ENCODE results near the gene CDK19.
"Not testable (repeated sequence)": the region's sequence is repeated elsewhere in the genome, so short reads cannot be mapped to it uniquely, and the experiment has no call there.

Gene CDK19

DNA sequence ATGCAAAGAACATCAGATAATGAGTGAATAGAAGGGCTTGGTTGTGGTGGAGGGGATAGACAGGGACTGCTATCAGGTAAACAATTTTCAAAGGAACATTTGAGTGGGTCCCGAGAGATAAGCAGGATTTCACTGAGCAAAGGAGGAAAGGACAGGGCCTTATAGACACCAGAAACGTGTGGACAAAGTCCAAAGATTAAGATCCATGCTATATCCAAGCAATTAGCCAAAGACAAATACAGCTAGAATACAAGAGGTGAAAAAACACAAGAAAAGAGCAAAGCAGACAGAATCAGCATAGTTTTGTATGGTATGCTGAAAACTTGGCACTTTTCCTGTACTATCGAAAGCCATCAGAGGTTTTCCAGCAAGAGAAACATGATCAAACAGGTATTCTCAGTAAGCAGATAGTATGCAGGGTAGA is 59.8 kb downstream of the CDK19 start:
- H3K36me3 Mint-ChIP-seq: peaks cover 6% of the 10 kb centered on the region
- H3K4me1 Mint-ChIP-seq: peaks cover 28% of the 10 kb centered on the region
- H3K27ac Mint-ChIP-seq: no peak overlapping the region
- ATAC-seq: no peak
- no peak overlapping the region for H3K4me3 Mint-ChIP-seq
- H3K27me3 Mint-ChIP-seq: no peaks in the 10 kb centered on the region
- no peaks in the 10 kb centered on the region for H3K9me3 Mint-ChIP-seq

DNA sequence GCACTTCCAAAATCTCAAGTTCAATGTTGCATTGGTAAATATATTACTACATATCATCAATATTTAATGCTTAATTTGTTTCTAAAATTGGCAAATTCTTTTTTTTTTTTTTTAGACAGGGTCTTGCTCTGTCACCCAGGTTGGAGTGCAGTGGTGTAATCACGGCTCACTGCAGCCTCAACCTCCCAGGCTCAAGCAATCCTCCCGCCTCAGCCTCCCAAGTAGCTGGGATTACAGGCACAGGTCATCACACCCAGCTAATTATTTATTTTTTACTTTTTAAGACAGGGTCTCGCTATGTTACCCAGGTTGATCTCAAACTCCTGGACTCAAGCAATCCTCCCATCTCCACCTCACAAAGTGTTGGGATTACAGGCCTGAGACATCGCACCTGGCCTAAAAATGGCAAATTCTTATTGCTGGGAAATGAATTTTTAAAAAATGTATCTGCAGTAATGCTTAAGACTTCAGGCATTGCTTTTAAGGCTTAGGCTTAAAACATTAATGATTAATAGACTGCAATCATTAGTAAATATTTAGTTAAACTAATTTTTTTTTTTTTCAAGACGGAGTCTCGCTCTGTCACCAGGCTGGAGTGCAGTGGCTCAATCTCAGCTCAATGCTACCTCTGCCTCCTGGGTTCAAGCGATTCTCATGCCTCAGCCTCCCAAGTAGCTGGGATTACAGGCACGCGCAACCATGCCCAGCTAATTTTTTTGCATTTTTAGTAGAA is 61.2 kb downstream of the CDK19 start:
- H3K27me3 Mint-ChIP-seq, H3K27ac Mint-ChIP-seq, ATAC-seq, H3K4me3 Mint-ChIP-seq, H3K9me3 Mint-ChIP-seq, H3K36me3 Mint-ChIP-seq: not testable (repeated sequence)
- H3K4me1 Mint-ChIP-seq: peaks cover 33% of the 10 kb centered on the region

DNA sequence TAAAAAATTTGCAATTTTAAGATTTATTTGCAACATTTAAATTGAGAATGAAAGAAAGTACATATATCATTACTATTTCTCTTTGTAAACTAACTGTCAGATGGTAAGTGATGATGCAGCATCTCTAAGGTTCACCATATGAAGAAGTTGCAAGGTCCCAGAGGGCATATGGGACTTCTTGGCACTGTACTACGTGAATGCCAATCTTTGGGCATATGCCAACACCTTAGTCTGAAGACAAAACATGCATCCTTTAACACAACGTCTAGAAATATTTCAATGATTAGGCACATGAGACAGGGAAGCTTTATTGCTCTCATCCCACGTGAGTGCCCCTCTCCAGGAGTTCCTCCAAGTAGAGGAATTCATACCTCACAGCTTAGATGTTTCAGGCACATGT is 66.8 kb downstream of the CDK19 start:
- H3K9me3 Mint-ChIP-seq: no peaks in the 10 kb centered on the region

DNA sequence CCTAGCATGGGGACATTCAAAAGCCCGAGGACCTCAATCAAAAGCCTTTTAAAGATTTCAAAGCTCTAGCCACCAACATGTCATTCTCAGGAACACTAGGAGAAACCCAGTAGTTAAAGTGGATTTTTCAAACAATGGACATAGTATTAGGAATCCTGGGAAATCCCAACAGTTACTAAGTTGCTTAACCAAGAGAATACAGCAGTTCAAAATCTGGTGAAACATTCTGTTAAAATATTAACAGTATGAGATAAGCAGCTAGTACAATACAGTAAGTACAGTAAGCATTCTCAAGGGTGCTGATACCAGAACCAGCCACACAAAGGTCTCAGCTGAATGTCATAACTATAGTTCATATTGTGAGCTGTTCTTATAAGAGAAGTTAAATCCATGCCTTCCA is 68.6 kb downstream of the CDK19 start:
- H3K4me3 Mint-ChIP-seq: no peak overlapping the region
- H3K27ac Mint-ChIP-seq: no peak overlapping the region
- H3K4me1 Mint-ChIP-seq: peaks cover 16% of the 10 kb centered on the region
- peaks cover 29% of the 10 kb centered on the region for H3K36me3 Mint-ChIP-seq
- no peak for ATAC-seq
- peaks cover 6% of the 10 kb centered on the region for H3K9me3 Mint-ChIP-seq
- no peaks in the 10 kb centered on the region for H3K27me3 Mint-ChIP-seq

More for the DNA sequence above, 66.8 kb downstream of the CDK19 start:
- ATAC-seq: no peak
- H3K4me3 Mint-ChIP-seq: no peak overlapping the region
- H3K27me3 Mint-ChIP-seq: no peaks in the 10 kb centered on the region
- H3K27ac Mint-ChIP-seq: no peak overlapping the region
- H3K36me3 Mint-ChIP-seq: peaks cover 11% of the 10 kb centered on the region
- H3K4me1 Mint-ChIP-seq: peaks cover 19% of the 10 kb centered on the region

- H3K27ac Mint-ChIP-seq: no peak overlapping the region
- peaks cover 44% of the 10 kb centered on the region for H3K36me3 Mint-ChIP-seq
- H3K9me3 Mint-ChIP-seq: peaks cover 16% of the 10 kb centered on the region
- ATAC-seq: no peak
- no peak overlapping the region for H3K4me3 Mint-ChIP-seq
- no peaks in the 10 kb centered on the region for H3K27me3 Mint-ChIP-seq
- peaks cover under 1% of the 10 kb centered on the region for H3K4me1 Mint-ChIP-seq
These were observed 70.3 kb downstream of the CDK19 start for GRCh38 chr6:110744991-110745390.

GRCh38 chr6:110742552-110742951 is 72.7 kb downstream of the CDK19 start:
- H3K27ac Mint-ChIP-seq, H3K4me3 Mint-ChIP-seq, H3K27me3 Mint-ChIP-seq, H3K4me1 Mint-ChIP-seq, ATAC-seq: not testable (repeated sequence)
- peaks cover 53% of the 10 kb centered on the region for H3K36me3 Mint-ChIP-seq
- peaks cover 16% of the 10 kb centered on the region for H3K9me3 Mint-ChIP-seq

DNA sequence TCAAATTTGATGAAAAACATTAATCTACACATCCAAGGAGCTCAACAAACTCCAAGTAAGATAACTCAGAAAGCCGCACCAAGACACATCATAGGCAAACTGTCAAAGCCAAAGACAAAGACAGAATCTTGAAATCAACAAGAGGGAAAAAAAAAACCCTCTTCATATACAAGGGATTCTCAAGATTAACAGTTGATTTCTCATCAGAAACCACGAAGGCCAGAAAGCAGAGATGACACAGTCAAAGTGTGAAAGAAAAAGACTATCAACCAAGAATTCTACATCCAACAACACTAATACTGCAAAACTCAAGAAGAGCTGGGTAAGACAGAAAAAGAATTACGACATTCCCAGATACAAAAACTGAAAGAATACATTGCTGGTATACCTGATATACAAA is 73.8 kb downstream of the CDK19 start:
- Mint-ChIP-seq H3K4me1 (peaks cover 12% of the 10 kb centered on the region), H3K4me3 (no peak overlapping the region), H3K36me3 (peaks cover 53% of the 10 kb centered on the region), H3K27ac (no peak overlapping the region), H3K27me3 (no peaks in the 10 kb centered on the region), H3K9me3 (peaks cover 16% of the 10 kb centered on the region)
- no peak for ATAC-seq

- ATAC-seq: no peak
- no peak overlapping the region for H3K4me3 Mint-ChIP-seq
- H3K36me3 Mint-ChIP-seq: peaks cover 56% of the 10 kb centered on the region
- H3K27me3 Mint-ChIP-seq: no peaks in the 10 kb centered on the region
- peaks cover 12% of the 10 kb centered on the region for H3K4me1 Mint-ChIP-seq
- H3K27ac Mint-ChIP-seq: no peak overlapping the region
- peaks cover 18% of the 10 kb centered on the region for H3K9me3 Mint-ChIP-seq
These were observed 76.3 kb downstream of the CDK19 start for GRCh38 chr6:110738899-110739365.

DNA sequence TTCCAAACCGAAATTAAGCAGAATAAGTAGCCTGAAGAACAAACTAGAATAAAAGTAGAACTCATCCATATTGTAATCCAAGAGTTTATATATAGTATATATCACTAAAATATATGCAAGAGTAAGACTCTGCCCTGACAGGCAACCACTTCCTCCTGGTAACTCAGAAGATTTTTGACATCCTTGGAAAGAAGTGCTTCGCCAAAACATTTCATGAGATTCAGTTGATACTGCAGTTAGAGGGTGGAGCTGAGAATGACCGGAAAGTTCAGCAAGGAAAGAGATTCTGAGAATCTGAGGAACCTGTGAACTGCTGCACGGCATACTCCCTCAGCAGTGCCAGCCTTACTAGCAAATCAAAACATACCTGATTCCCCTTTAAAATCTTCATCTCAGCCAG is 79.6 kb downstream of the CDK19 start:
- Mint-ChIP-seq H3K4me1 (peaks cover 12% of the 10 kb centered on the region), H3K27ac (no peak overlapping the region), H3K4me3 (no peak overlapping the region), H3K36me3 (peaks cover 36% of the 10 kb centered on the region), H3K27me3 (no peaks in the 10 kb centered on the region), H3K9me3 (peaks cover 6% of the 10 kb centered on the region)
- no peak for ATAC-seq

GRCh38 chr6:110731898-110732297 is 83.4 kb downstream of the CDK19 start:
- Mint-ChIP-seq H3K27ac (no peak overlapping the region), H3K36me3 (peaks cover 32% of the 10 kb centered on the region), H3K9me3 (peaks cover 3% of the 10 kb centered on the region), H3K27me3 (no peaks in the 10 kb centered on the region), H3K4me1 (peaks cover 10% of the 10 kb centered on the region), H3K4me3 (no peak overlapping the region)
- no peak for ATAC-seq

- Mint-ChIP-seq H3K27me3 (no peaks in the 10 kb centered on the region), H3K36me3 (peaks cover 32% of the 10 kb centered on the region), H3K9me3 (peaks cover 3% of the 10 kb centered on the region), H3K4me1 (peaks cover 9% of the 10 kb centered on the region), H3K4me3 (no peak overlapping the region), H3K27ac (no peak overlapping the region)
- no peak for ATAC-seq
These were observed 84.1 kb downstream of the CDK19 start for GRCh38 chr6:110731196-110731595.

GRCh38 chr6:110728501-110728900 is 86.8 kb downstream of the CDK19 start:
- Mint-ChIP-seq H3K36me3 (peaks cover 22% of the 10 kb centered on the region), H3K27me3 (no peaks in the 10 kb centered on the region), H3K4me1 (peaks cover 9% of the 10 kb centered on the region), H3K9me3 (no peaks in the 10 kb centered on the region), H3K27ac (peak overlapping the region; percentile 5), H3K4me3 (no peak overlapping the region)
- peak; percentile 66 for ATAC-seq

DNA sequence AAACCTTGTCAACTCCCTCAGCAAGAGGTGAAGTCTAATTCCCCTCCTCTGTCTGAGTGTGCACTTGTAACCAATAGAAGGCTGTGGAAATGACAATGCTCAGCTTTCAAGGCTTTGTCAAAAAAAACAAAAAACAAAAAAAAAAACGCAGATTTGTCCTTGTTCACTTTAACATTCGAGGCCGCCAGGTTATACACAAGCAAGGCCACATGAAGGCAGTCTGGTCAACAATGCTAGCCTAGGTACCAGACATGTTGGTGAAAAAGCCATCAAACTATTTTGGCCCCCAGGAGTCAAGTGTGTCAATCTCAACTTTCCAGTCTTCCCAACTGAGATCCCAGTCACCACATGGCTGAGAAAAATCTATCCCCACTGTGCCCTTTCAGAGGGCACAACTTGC is 92.3 kb downstream of the CDK19 start:
- Mint-ChIP-seq H3K9me3 (no peaks in the 10 kb centered on the region), H3K27me3 (no peaks in the 10 kb centered on the region), H3K27ac (no peak overlapping the region), H3K4me3 (no peak overlapping the region), H3K36me3 (peaks cover 15% of the 10 kb centered on the region), H3K4me1 (no peaks in the 10 kb centered on the region)
- no peak for ATAC-seq

DNA sequence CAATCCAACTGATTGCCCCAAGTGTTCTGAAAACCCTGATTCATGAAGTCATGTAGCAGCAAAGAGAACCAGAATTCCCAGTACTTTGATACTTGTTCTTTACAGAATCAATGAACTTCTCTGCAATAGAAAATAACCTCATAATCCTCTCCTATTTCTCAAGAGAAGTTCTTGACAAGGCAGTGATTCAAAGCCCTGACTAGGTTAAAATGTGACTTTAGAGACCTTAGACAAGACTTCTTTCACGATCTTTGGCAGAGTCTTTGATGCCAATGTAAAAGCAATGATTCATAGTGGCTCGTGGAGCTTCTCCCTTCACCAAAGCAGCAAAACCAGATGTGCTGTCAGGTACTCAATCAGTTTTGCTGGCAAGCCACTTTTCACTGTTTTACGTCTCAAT is 95.2 kb downstream of the CDK19 start:
- no peak for ATAC-seq
- Mint-ChIP-seq H3K27ac (no peak overlapping the region), H3K4me3 (no peak overlapping the region), H3K4me1 (no peaks in the 10 kb centered on the region), H3K36me3 (peaks cover 16% of the 10 kb centered on the region), H3K27me3 (no peaks in the 10 kb centered on the region), H3K9me3 (no peaks in the 10 kb centered on the region)

DNA sequence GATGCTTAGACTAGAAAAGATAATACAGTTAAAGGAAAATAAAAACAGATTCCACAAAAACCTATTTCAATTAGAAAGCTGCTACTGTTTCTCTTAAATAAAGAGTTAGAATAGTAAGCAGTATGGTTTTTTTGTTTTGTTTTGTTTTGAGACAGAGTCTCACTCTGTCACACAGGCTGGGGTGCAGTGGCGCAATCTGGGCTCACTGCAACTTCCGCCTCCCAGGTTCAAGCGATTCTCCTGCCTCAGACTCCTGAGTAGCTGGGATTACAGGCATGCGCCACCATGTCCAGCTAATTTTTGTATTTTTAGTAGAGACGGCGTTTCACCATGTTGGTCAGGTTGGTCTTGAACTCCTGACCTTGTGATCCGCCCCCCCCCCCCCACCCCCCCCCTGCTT is 95.7 kb downstream of the CDK19 start:
- not testable (repeated sequence) for H3K27me3 Mint-ChIP-seq, H3K4me1 Mint-ChIP-seq, H3K9me3 Mint-ChIP-seq, H3K4me3 Mint-ChIP-seq, ATAC-seq, H3K27ac Mint-ChIP-seq
- H3K36me3 Mint-ChIP-seq: peaks cover 16% of the 10 kb centered on the region

DNA sequence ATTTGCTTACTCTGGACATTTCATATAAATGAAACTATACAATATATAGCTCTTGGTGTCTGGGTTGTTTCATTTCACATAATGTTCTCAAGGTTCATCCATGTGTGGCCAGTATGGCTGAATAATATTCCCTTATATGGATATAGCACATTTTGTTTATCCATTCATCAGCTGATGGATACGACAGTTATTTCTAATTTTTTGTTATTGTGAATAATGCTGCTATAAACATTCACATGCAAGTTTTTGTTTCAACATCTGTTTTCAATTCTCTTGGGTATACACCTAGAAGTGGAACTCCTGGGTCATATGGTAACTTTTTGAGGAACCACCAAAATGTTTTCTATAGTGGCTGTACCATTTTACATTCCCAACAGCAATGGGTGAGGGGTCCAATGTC is 101.1 kb downstream of the CDK19 start:
- H3K4me1 Mint-ChIP-seq: peaks cover 9% of the 10 kb centered on the region
- peak overlapping the region; percentile 26 for H3K27ac Mint-ChIP-seq
- ATAC-seq: no peak
- H3K9me3 Mint-ChIP-seq: no peaks in the 10 kb centered on the region
- no peaks in the 10 kb centered on the region for H3K27me3 Mint-ChIP-seq
- H3K4me3 Mint-ChIP-seq: no peak overlapping the region
- peaks cover 28% of the 10 kb centered on the region for H3K36me3 Mint-ChIP-seq

Data from stimulated activated memory B cell treated with anti-CD40 and anti-IgM and Interleukin-4, amounts not matched to agents 10 μg/mL and 1 μg/mL and 100 μg/mL, for 72 hours (primary cell).